HG02981 (cell line): ENCODE data around the gene MRPS6.

Source experiments
- ATAC-seq: cut with Tn5 transposase; IDR thresholded peaks from one replicate; pipeline ENCODE4 v1.9.1; 2021; ENCODE audit warnings: mild to moderate bottlenecking, moderate library complexity; ENCODE audit not compliant: unreplicated experiment

Gene MRPS6

GRCh38 chr21:34131586-34131985 lies 58.2 kb downstream of the MRPS6 start:
- no peak for ATAC-seq

GRCh38 chr21:34132202-34132601 lies 58.8 kb downstream of the MRPS6 start:
- no peak for ATAC-seq

GRCh38 chr21:34132926-34133325 lies 59.5 kb downstream of the MRPS6 start:
- ATAC-seq = no peak

GRCh38 chr21:34133392-34133791 lies 60.0 kb downstream of the MRPS6 start:
- ATAC-seq = no peak

DNA sequence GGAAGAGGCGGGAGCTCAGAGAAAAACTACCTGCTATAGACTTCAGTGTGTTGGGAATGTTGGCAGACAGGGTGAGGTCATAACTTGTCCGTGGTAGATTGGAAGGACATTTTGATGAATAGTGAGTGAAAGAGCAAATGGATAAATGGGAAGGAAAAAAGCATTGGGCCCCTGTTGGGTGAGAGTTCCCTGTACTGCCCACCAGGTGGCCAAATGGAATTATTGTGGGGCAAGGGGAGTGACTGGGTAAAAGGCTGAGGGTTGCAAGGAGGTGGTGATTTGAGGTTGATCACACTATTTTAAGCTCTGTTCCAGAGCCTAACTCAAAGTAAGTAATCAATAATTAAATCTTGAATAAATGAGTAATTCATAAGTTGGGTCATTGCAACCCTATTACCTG lies 60.4 kb downstream of the MRPS6 start:
- ATAC-seq = no peak

DNA sequence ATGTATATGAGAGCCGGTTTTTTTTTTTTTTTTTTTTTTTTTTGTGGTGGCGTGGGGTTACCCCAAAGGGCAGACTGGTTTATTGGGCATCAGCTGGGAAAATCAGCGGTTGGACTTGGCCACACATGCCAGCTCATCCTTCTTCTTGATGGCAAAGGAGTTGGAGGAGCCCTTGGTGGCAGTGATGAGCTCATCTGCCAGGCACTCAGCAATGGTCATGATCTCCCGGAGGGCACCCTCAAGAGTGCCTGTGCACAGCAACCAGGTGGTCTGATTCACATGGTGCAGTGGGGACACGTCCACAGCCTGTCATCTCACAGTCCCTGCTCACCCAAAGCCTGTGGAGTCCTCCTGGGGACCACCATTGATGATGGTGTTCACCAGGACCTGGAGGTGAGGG lies 62.0 kb downstream of the MRPS6 start:
- no peak for ATAC-seq

DNA sequence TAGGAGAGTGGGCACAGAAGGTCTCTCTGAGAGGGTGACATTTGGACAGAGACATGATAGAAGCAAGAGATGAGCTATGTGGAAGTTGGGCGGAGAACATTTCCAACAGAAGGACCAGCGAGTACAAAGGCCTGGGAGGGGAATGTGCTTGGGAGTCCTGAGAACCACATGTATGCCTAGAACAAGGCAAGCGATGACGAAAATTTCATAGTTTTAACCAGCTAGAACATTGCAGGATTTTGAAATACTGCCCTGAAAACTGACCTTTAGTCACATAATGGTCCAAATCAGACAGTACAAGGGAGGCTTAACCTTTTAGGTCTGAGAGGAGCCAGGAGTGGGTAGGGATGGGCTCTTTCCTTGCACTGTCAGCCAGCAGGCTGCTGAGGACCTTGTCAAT lies 68.0 kb downstream of the MRPS6 start:
- ATAC-seq = no peak

DNA sequence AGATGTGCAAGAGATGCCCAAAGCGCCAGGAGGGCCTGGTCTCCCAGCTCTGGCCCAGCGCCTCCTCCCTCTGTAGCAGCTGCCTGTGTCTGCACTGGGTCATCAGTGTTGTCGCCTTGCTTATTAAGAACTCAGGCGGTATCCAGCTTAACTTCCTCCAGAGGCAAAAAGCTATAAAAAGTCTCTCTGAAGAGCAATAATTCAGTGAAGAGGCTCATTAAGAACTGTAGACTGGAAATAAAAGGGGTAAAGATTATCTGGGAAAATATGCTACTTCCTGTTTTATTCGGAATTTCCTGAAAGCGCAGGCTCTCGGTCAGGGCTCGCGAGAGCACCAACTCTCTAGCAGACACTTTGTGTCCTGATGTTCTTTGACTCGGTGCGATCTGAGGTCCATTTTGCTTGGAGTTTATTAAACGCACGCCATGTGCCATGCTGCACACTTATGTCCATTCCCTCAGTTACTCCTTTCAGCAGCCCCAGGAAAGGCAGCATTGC lies 70.4 kb downstream of the MRPS6 start:
- no peak for ATAC-seq

GRCh38 chr21:34144224-34144623 lies 70.8 kb downstream of the MRPS6 start:
- ATAC-seq = no peak

DNA sequence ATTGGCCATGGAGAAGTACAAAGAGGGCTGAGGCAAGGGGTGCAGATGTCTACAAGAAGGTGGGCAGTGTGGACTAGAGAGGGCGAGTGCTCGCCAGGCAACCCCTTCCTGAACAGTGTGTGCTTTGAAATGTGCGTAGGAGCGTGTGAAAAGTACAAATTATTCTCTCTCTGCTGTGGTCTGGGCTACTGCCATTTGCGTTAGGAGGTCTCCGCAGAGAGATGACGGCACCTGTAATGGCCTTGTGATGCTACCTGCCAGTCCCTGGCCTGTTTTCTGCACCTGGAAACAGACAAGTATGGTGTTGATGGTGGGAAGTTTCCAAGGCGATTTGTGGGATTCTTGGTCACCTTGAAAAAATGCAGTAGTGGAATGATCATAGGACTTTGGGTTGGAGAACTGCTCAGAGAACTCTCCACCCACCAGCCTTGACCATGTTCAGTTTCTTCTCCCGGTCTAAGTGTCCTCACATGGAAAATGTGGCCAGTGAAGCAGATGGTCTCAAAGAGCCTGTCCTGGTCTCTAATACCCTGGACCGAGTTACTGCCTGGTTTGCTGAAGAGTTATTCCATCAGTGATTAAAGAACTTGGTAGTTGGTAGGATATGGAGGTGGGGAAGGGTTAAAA lies 74.5 kb downstream of the MRPS6 start:
- ATAC-seq = no peak

DNA sequence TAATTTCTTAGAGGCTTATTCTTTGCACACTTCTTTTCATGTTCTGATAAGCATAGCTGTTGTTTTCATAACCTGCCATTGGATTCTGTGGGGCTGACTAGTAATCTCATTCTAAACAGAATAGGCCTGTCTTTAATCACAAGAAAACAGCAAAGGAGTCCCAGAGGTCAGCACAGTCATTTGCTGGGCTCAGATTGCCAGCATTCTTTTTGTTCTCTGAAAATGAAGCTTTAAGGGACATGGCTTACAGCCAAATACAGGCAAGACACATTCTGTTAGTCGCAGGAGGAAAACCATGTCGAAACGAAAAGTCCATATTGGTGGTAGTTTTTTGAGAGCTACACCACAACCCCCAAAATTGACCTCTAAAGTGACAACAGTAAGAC lies 75.0 kb downstream of the MRPS6 start:
- ATAC-seq = no peak

GRCh38 chr21:34148826-34149558 lies 75.6 kb downstream of the MRPS6 start:
- ATAC-seq = no peak

DNA sequence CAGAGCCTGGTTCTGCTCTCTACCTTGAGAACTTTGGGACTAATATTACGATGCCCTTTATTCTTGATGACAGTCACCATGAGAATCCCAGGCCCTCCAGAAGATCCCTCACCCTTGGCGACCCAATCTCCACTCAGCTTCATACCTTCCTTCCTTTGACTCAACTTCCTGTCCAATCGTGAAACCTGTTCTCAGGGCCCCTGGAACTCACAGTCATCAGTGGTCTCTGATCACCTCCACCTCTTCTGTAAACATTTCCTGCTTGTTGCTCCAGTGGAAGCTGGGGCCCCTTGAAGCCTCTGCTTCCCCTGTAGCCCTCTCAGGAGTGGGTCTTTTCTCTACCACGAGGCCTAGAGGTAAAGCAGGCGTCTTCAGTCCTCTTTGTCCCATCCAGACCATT lies 79.1 kb downstream of the MRPS6 start:
- no peak for ATAC-seq

DNA sequence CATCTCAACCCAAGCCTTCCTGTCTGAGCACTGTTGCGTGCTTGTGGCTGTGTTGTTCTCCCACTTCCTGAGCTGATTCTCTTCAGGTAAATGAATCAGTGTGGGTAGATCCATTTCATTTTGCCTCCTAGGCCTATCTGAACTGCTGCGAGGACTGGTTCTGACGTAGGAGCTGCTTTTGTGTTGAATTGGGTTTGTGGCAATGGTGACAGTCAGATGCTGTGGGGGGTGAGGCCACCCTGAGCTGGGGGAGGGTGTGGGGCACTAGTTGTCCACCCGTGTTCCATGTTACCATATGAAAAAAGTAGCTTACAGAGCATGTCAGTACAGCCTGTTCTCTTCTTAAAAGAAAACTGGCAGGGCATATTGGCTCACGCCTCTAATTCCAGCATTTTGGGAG lies 81.5 kb downstream of the MRPS6 start:
- ATAC-seq = no peak

DNA sequence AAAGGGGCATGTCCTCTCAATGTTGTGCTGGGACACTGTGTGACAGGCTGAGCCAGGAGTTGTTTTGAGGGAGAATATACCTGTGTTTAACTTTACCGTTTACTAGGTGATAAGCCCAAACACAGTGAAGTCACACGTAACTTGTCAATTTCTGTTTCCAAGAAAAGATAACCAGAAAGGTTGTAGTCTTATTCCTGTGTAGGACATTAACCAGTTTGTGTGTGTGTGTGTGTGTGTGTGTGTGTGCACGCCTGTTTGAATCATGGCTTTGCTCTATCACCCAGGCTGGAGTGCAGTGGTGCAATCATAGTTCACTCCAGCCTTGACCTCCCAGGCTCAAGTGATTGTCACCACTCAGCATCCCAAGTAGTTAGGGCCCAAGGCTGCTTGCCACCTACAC lies 83.6 kb downstream of the MRPS6 start:
- no peak for ATAC-seq

DNA sequence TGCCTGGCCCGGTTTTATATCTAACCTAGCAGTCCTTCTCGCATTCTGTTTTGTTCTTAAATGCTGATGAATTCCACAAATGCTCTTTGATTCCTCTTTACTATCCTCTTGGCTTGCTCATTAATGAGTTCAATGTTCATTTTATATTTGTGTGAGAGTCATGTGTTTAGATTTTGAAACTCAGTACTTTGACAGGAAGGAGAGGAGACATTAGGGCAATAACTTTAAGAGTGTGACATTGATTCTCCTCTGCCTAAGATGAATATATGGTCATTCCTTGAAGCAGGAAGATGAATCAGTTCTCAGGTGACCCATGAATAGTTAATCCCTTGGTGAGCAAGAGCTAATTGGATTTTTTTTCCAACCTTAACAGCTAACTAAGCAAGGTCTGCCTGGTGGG lies 84.1 kb downstream of the MRPS6 start:
- ATAC-seq = no peak

GRCh38 chr21:34158866-34159835 lies 85.8 kb downstream of the MRPS6 start:
- no peak for ATAC-seq

GRCh38 chr21:34166468-34166867 lies 93.1 kb downstream of the MRPS6 start:
- no peak for ATAC-seq

DNA sequence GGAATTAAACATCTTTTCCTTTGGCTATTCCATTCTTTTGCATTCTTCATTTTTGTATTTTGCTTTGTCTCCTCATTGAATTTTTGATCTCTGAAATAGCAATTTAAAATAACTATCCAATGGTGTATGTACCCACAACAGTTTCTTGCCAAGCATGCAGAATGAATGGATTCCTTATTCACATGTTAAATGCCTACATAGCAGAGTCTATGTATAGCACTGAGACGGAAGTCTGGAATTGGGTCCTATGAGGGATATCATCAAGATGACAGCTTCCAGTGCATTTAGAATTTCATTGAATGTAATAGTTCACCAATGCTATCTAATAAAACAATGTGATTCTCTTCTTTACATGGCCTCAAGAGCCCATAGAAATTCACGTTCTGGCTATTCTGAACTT lies 97.5 kb downstream of the MRPS6 start:
- no peak for ATAC-seq

GRCh38 chr21:34174470-34174869 lies 101.1 kb downstream of the MRPS6 start:
- no peak for ATAC-seq

DNA sequence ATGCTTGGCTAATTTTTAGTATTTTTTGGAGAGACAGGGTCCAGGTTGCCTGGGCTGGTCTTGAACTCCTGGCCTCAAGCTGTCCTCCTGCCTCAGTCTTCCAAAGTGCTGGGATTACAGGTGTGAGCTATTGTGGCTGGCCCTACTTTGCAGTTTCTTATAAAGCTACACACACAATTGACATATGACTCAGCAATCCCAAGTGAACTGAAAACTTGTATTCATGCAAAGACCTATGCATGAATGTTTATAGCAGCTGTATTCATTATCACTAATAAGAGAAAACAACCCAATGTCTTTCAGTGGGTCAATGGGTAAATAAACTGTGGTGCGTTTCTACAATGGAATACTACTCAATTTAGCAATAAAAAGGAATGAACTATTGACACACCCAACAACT lies 103.1 kb downstream of the MRPS6 start:
- no peak for ATAC-seq
